Activated CD4-positive, alpha-beta memory T cell treated with anti-CD3 and anti-CD28 coated beads, Interleukin-2, amount 10 ng/mL, durations not matched to agents 7 days and 5 days (primary cell): ENCODE measurements around the gene IL36RN. TPM values are rescaled to one million over a fixed set of nuclear protein-coding genes. Genes with fewer than 3 reads are reported as not detected.

Experiments
- CTCF ChIA-PET: fragments of 350-600 bp; sonication (Branson Sonifier 250); formaldehyde crosslinking; loops from one replicate; lab custom pipeline; 2021; ENCODE audit warnings: antibody characterized with exemption, inconsistent platforms; lab: Charles Lee
- POLR2A ChIA-PET: fragments of 350-600 bp; sonication (Branson Sonifier 250); formaldehyde crosslinking; loops from one replicate; lab custom pipeline; 2021; ENCODE audit warnings: antibody characterized with exemption; lab: Charles Lee
- DNase-seq: peaks from one replicate; pipeline ENCODE4 v3.0.0-alpha.2; 2020
- H3K27ac Mint-ChIP-seq: one replicate; pipeline ENCODE4 v1.8.0; 2021; ENCODE audit warnings: mild to moderate bottlenecking, mixed read lengths
- H3K27me3 Mint-ChIP-seq: one replicate; pipeline ENCODE4 v1.8.0; 2021; ENCODE audit warnings: mixed read lengths
- H3K36me3 Mint-ChIP-seq: one replicate; pipeline ENCODE4 v1.8.0; 2021; ENCODE audit warnings: low read depth, mixed read lengths
- H3K4me1 Mint-ChIP-seq: one replicate; pipeline ENCODE4 v1.8.0; 2021; ENCODE audit warnings: mixed read lengths
- H3K4me3 Mint-ChIP-seq: one replicate; pipeline ENCODE4 v1.8.0; 2021; ENCODE audit warnings: mild to moderate bottlenecking, mixed read lengths
- H3K9me3 Mint-ChIP-seq: one replicate; pipeline ENCODE4 v1.8.0; 2021; ENCODE audit warnings: mixed read lengths
- total RNA-seq, 2 experiments: library from RNA; stranded (reverse); gene quantifications; one replicate each; pipeline ENCODE4 v1.2.3, GENCODE V29; 2021

Gene IL36RN
- not detected for total RNA-seq

GRCh38 chr2:113058998-113059960 is at the start of gene IL36RN:
Gene IL36RN, plus strand, starts transcription at chr2:113059198. Its CDS starts 241 bp downstream, at chr2:113059439.
- CTCF ChIA-PET: interaction anchor here (1.7 kb wide), 1 partner anchor 79 kb away, joined by 5 read pairs; no protein-coding TSS in a partner anchor
- Mint-ChIP-seq H3K27me3 (peaks cover 23% of the 10 kb centered on the region), H3K9me3 (peaks cover 12% of the 10 kb centered on the region), H3K4me1 (no peaks in the 10 kb centered on the region), H3K27ac (no peak within 1 kb of the TSS), H3K4me3 (no peak within 1 kb of the TSS), H3K36me3 (peaks cover 5% of the 10 kb centered on the region)
- POLR2A ChIA-PET: no interaction called here
- no peak for DNase-seq

GRCh38 chr2:113009622-113010021 is 49.4 kb upstream of the IL36RN start:
- CTCF ChIA-PET: no interaction called here
- Mint-ChIP-seq H3K36me3 (no peaks in the 10 kb centered on the region), H3K27me3 (peaks cover 9% of the 10 kb centered on the region), H3K27ac (no peak overlapping the region), H3K9me3 (no peaks in the 10 kb centered on the region), H3K4me1 (no peaks in the 10 kb centered on the region), H3K4me3 (no peak overlapping the region)
- no peak for DNase-seq
- POLR2A ChIA-PET: no interaction called here

GRCh38 chr2:113010088-113010487 is 48.9 kb upstream of the IL36RN start:
- CTCF ChIA-PET: no interaction called here
- Mint-ChIP-seq H3K4me3 (no peak overlapping the region), H3K27ac (no peak overlapping the region), H3K27me3 (peaks cover 12% of the 10 kb centered on the region), H3K9me3 (no peaks in the 10 kb centered on the region), H3K4me1 (no peaks in the 10 kb centered on the region), H3K36me3 (no peaks in the 10 kb centered on the region)
- POLR2A ChIA-PET: no interaction called here
- no peak for DNase-seq

- peaks cover 12% of the 10 kb centered on the region for H3K27me3 Mint-ChIP-seq
- DNase-seq: no peak
- POLR2A ChIA-PET: no interaction called here
- H3K9me3 Mint-ChIP-seq: no peaks in the 10 kb centered on the region
- no peaks in the 10 kb centered on the region for H3K4me1 Mint-ChIP-seq
- CTCF ChIA-PET: no interaction called here
- no peak overlapping the region for H3K4me3 Mint-ChIP-seq
- no peak overlapping the region for H3K27ac Mint-ChIP-seq
- H3K36me3 Mint-ChIP-seq: no peaks in the 10 kb centered on the region
Observed at GRCh38 chr2:113011108-113011507, 47.9 kb upstream of the IL36RN start.

- peaks cover 18% of the 10 kb centered on the region for H3K27me3 Mint-ChIP-seq
- no peaks in the 10 kb centered on the region for H3K4me1 Mint-ChIP-seq
- CTCF ChIA-PET: no interaction called here
Observed at GRCh38 chr2:113012436-113013335, 46.3 kb upstream of the IL36RN start.

GRCh38 chr2:113013336-113013661 is 45.7 kb upstream of the IL36RN start:
- no peak overlapping the region for H3K4me3 Mint-ChIP-seq
- no peaks in the 10 kb centered on the region for H3K36me3 Mint-ChIP-seq
- peaks cover 23% of the 10 kb centered on the region for H3K27me3 Mint-ChIP-seq
- H3K4me1 Mint-ChIP-seq: no peaks in the 10 kb centered on the region
- no peak for DNase-seq
- CTCF ChIA-PET: no interaction called here
- H3K9me3 Mint-ChIP-seq: peaks cover under 1% of the 10 kb centered on the region
- POLR2A ChIA-PET: no interaction called here
- H3K27ac Mint-ChIP-seq: no peak overlapping the region

More at GRCh38 chr2:113012436-113013335, 46.3 kb upstream of the IL36RN start:
- Mint-ChIP-seq H3K4me3 (no peak overlapping the region), H3K36me3 (no peaks in the 10 kb centered on the region), H3K9me3 (no peaks in the 10 kb centered on the region), H3K27ac (no peak overlapping the region)
- POLR2A ChIA-PET: no interaction called here
- no peak for DNase-seq

- POLR2A ChIA-PET: no interaction called here
- Mint-ChIP-seq H3K27me3 (peaks cover 30% of the 10 kb centered on the region), H3K27ac (no peak overlapping the region), H3K9me3 (peaks cover 6% of the 10 kb centered on the region), H3K36me3 (no peaks in the 10 kb centered on the region), H3K4me3 (no peak overlapping the region), H3K4me1 (no peaks in the 10 kb centered on the region)
- DNase-seq: no peak
- CTCF ChIA-PET: no interaction called here
Observed at GRCh38 chr2:113014067-113014466, 44.9 kb upstream of the IL36RN start.

- CTCF ChIA-PET: no interaction called here
- no peaks in the 10 kb centered on the region for H3K4me1 Mint-ChIP-seq
- H3K27ac Mint-ChIP-seq: no peak overlapping the region
- H3K4me3 Mint-ChIP-seq: no peak overlapping the region
- peaks cover 6% of the 10 kb centered on the region for H3K9me3 Mint-ChIP-seq
- H3K36me3 Mint-ChIP-seq: no peaks in the 10 kb centered on the region
- peaks cover 36% of the 10 kb centered on the region for H3K27me3 Mint-ChIP-seq
- POLR2A ChIA-PET: no interaction called here
- no peak for DNase-seq
Observed at GRCh38 chr2:113015042-113015441, 44.0 kb upstream of the IL36RN start.

GRCh38 chr2:113015655-113016054 is 43.3 kb upstream of the IL36RN start:
- Mint-ChIP-seq H3K4me1 (no peaks in the 10 kb centered on the region), H3K9me3 (peaks cover 6% of the 10 kb centered on the region), H3K27me3 (peaks cover 36% of the 10 kb centered on the region), H3K36me3 (no peaks in the 10 kb centered on the region), H3K4me3 (no peak overlapping the region), H3K27ac (no peak overlapping the region)
- ChIA-PET CTCF (no interaction called here), POLR2A (no interaction called here)
- DNase-seq: no peak

GRCh38 chr2:113018509-113018908 is 40.5 kb upstream of the IL36RN start:
- DNase-seq: no peak
- no peak overlapping the region for H3K4me3 Mint-ChIP-seq
- H3K9me3 Mint-ChIP-seq: peaks cover 6% of the 10 kb centered on the region
- H3K4me1 Mint-ChIP-seq: no peaks in the 10 kb centered on the region
- peaks cover 42% of the 10 kb centered on the region for H3K27me3 Mint-ChIP-seq
- H3K36me3 Mint-ChIP-seq: no peaks in the 10 kb centered on the region
- H3K27ac Mint-ChIP-seq: no peak overlapping the region
- ChIA-PET CTCF (no interaction called here), POLR2A (no interaction called here)

- Mint-ChIP-seq H3K9me3 (peaks cover 6% of the 10 kb centered on the region), H3K4me3 (no peak overlapping the region), H3K27ac (no peak overlapping the region), H3K4me1 (no peaks in the 10 kb centered on the region), H3K36me3 (no peaks in the 10 kb centered on the region), H3K27me3 (peaks cover 46% of the 10 kb centered on the region)
- no peak for DNase-seq
- POLR2A ChIA-PET: no interaction called here
- CTCF ChIA-PET: no interaction called here
Observed at GRCh38 chr2:113021312-113021711, 37.7 kb upstream of the IL36RN start.

GRCh38 chr2:113024764-113025163 is 34.2 kb upstream of the IL36RN start:
- no peak for DNase-seq
- Mint-ChIP-seq H3K4me3 (no peak overlapping the region), H3K4me1 (no peaks in the 10 kb centered on the region), H3K9me3 (no peaks in the 10 kb centered on the region), H3K36me3 (no peaks in the 10 kb centered on the region), H3K27ac (no peak overlapping the region), H3K27me3 (peaks cover 48% of the 10 kb centered on the region)
- POLR2A ChIA-PET: no interaction called here
- CTCF ChIA-PET: no interaction called here

GRCh38 chr2:113025737-113026136 is 33.3 kb upstream of the IL36RN start:
- DNase-seq: no peak
- Mint-ChIP-seq H3K9me3 (no peaks in the 10 kb centered on the region), H3K36me3 (no peaks in the 10 kb centered on the region), H3K27me3 (peaks cover 50% of the 10 kb centered on the region), H3K4me1 (no peaks in the 10 kb centered on the region), H3K27ac (no peak overlapping the region), H3K4me3 (no peak overlapping the region)
- ChIA-PET CTCF (no interaction called here), POLR2A (no interaction called here)
